ENCODE data around the gene SPEF1.

DNA sequence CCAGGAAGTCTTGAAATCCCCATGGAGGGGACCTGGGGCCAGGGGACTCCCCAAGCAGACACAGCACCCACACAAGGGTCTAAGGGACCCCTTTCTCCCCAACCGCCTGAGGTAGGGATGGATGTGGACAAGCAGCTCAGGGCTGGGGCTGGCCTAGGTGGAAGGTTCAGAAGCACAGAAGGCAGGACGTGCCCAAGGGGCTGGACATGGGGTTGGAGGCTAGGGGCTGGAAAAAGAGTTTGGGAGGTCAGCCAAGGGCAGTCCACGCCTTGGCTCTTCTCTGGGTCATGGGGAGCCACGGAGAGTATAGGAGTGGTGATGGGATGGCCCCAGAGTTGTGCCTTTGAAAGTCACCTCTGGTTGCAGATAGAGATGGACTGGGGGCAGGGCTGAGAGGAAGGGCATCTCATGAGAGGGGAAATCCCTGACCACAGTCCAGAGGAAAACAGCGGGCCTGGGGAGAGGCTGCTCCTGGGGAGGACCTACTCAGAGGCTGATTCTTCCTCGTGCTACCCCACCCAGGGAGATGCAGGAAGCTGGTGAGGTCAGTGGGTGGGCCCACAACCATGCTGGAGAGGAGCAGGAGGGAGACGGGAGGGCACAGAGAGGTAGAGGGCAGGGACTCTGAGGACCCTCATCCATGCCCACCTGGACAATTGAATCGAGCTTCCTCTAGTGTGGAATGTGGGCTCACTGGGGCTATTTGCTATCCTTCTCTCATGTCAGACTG lies 51.3 kb downstream of the SPEF1 start:
- TF ChIP-seq POLR2A (IDR thresholded peaks at IDR 0.05), result no peak
- TF ChIP-seq, protein P1, sequence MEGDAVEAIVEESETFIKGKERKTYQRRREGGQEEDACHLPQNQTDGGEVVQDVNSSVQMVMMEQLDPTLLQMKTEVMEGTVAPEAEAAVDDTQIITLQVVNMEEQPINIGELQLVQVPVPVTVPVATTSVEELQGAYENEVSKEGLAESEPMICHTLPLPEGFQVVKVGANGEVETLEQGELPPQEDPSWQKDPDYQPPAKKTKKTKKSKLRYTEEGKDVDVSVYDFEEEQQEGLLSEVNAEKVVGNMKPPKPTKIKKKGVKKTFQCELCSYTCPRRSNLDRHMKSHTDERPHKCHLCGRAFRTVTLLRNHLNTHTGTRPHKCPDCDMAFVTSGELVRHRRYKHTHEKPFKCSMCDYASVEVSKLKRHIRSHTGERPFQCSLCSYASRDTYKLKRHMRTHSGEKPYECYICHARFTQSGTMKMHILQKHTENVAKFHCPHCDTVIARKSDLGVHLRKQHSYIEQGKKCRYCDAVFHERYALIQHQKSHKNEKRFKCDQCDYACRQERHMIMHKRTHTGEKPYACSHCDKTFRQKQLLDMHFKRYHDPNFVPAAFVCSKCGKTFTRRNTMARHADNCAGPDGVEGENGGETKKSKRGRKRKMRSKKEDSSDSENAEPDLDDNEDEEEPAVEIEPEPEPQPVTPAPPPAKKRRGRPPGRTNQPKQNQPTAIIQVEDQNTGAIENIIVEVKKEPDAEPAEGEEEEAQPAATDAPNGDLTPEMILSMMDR (IDR thresholded peaks at IDR 0.05 in 8 of 11, conservative IDR thresholded peaks at IDR 0.05 in 3 of 11), result no peak
